GM04503 (cell line): ENCODE results near the gene NUPR1.
"Not testable (repeated sequence)": the region's sequence is repeated elsewhere in the genome, so short reads cannot be mapped to it uniquely, and the experiment has no call there.

Experiments
- DNase-seq: peaks from one replicate; pipeline ENCODE4 v3.0.0-alpha.2; 2012; ENCODE audit warnings: low read depth

NUPR1 gene

GRCh38 chr16:28538733-28539596 is at the start of gene NUPR1:
Gene NUPR1 (minus strand): TSS chr16:28538974. CDS start chr16:28538907, 67 bp downstream.
- peak; percentile 97 for DNase-seq

GRCh38 chr16:28587386-28587785 is 48.6 kb upstream of the NUPR1 start:
- no peak for DNase-seq

- no peak for DNase-seq
Measured at GRCh38 chr16:28586466-28586865, 47.7 kb upstream of the NUPR1 start.

GRCh38 chr16:28585674-28586073 is 46.9 kb upstream of the NUPR1 start:
- no peak for DNase-seq

- no peak for DNase-seq
Measured at GRCh38 chr16:28580726-28581315, 42.0 kb upstream of the NUPR1 start.

- no peak for DNase-seq
Measured at GRCh38 chr16:28575446-28576109, 36.8 kb upstream of the NUPR1 start.

GRCh38 chr16:28574925-28575324 is 36.2 kb upstream of the NUPR1 start:
- no peak for DNase-seq

GRCh38 chr16:28573738-28574718 is 35.3 kb upstream of the NUPR1 start:
- no peak for DNase-seq

GRCh38 chr16:28572696-28573510 is 34.1 kb upstream of the NUPR1 start:
- no peak for DNase-seq

GRCh38 chr16:28569968-28570752 is 31.4 kb upstream of the NUPR1 start:
- DNase-seq = no peak

- no peak for DNase-seq
Measured at GRCh38 chr16:28569021-28569420, 30.2 kb upstream of the NUPR1 start.

GRCh38 chr16:28567292-28567691 is 28.5 kb upstream of the NUPR1 start:
- no peak for DNase-seq

GRCh38 chr16:28566233-28566925 is 27.6 kb upstream of the NUPR1 start:
- DNase-seq = not testable (repeated sequence)

- no peak for DNase-seq
Measured at GRCh38 chr16:28563218-28563617, 24.4 kb upstream of the NUPR1 start.

- DNase-seq = no peak
Measured at GRCh38 chr16:28562199-28562598, 23.4 kb upstream of the NUPR1 start.

GRCh38 chr16:28561557-28562187 is 22.9 kb upstream of the NUPR1 start:
- no peak for DNase-seq

- DNase-seq = no peak
Measured at GRCh38 chr16:28558456-28558855, 19.7 kb upstream of the NUPR1 start.

- no peak for DNase-seq
Measured at GRCh38 chr16:28556914-28557320, 18.1 kb upstream of the NUPR1 start.

GRCh38 chr16:28555561-28555960 is 16.8 kb upstream of the NUPR1 start:
- DNase-seq = no peak
